ENCODE data around the gene CDH15. TPM values are rescaled to one million over a fixed set of nuclear protein-coding genes. Genes with fewer than 3 reads are reported as not detected.

CDH15 gene
- total and polyA plus RNA-seq, 2 experiments from 2014 or later, result 0.06 TPM; not detected in 1

DNA sequence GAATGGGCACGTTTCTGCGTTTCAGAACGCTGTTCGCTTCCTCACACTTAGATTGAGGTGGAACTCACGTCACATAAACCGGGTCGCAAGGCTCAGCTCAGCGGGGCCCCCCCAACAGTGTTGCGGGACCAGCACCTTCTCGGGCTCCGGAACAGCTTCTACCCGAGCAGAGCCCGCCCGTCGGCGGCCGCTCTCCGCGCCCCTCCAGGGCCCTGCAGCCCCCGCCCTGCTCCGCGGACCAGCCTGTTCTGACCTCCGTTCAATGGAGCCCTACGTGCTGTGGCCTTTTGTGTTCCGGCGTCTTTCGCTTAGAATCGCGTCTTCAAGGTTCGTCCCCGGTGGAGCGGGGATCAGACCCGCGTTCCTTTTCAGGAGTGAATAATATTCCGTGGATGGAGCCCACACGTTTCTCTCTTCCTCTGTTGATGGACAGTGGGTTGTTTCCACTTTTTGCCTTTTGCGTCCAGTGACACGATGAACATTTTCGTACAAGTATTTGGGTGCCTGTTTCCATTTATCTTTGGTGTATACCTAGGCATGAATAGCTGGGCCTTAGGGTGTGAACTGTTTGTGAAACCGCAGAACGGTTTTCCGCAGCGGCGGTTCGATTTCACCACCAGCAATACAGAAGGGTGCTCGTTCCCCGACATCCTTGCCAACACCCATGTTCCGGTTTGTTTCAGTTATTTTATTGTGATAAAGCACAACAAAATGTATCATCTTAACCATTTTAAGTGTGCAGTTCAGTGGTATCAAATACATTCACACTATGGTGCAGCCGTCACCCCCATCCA is 31.1 kb downstream of the CDH15 start:
- Histone ChIP-seq H4K20me1 (ENCODE audit: insufficient read depth) (no peaks in the 10 kb centered on the region), H3K27me3 (replicated peaks; ENCODE audit: insufficient read depth) (peaks cover 37% of the 10 kb centered on the region), H3K9ac (no peak overlapping the region), H3K4me1 (ENCODE audit: insufficient read depth) (no peaks in the 10 kb centered on the region), H3K79me2 (ENCODE audit: insufficient read depth) (no peaks in the 10 kb centered on the region), H3K9me2 (ENCODE audit: insufficient read depth) (no peaks in the 10 kb centered on the region), H3K9me3 (ENCODE audit: low read depth) (no peaks in the 10 kb centered on the region), H3F3A (ENCODE audit: insufficient read depth) (peaks cover 16% of the 10 kb centered on the region), H3K4me2 (ENCODE audit: unreplicated experiment) (peak overlapping the region; percentile 1), H3K27ac (no peak overlapping the region), H2AFZ (peak overlapping the region; percentile 44; the same call in 1 of the 2 replicates), H3K4me3 (peak overlapping the region; percentile 26; the same call in 1 of the 2 replicates), H3K36me3 (ENCODE audit: low read depth) (no peaks in the 10 kb centered on the region)
- 45 to 55% methylated on average over 39 to 49 of the region's 49 CpGs for WGBS, 2 experiments (ENCODE audit: low coverage in 1 of 2, low lambda C conversion rate in 2 of 2, missing lambda C conversion rate in 2 of 2)
- in situ Hi-C loops (cut with MboI), result no loop called here
- no peak for DNase-seq
- TF ChIP-seq EZH2 (IDR thresholded peaks at IDR 0.05; ENCODE audit: insufficient read depth, poor library complexity, severe bottlenecking) (peak; percentile 37), EZH2phosphoT487 (IDR thresholded peaks at IDR 0.05; ENCODE audit: insufficient read depth, low read depth) (no peak)

- no peak overlapping the region for H3K4me3 ChIP-seq
- H3K4me1 ChIP-seq (ENCODE audit: insufficient read depth), result no peaks in the 10 kb centered on the region
- no peaks in the 10 kb centered on the region for H3K79me2 ChIP-seq (ENCODE audit: insufficient read depth)
- in situ Hi-C loops (cut with MboI), result no loop called here
- H4K20me1 ChIP-seq (ENCODE audit: insufficient read depth), result no peaks in the 10 kb centered on the region
- DNase-seq, result no peak
- H3K27me3 ChIP-seq (replicated peaks; ENCODE audit: insufficient read depth), result peaks cover 20% of the 10 kb centered on the region
- no peaks in the 10 kb centered on the region for H3K36me3 ChIP-seq (ENCODE audit: low read depth)
- no peak overlapping the region for H3K9ac ChIP-seq
- no peak overlapping the region for H3K27ac ChIP-seq
- H3F3A ChIP-seq (ENCODE audit: insufficient read depth), result peaks cover 12% of the 10 kb centered on the region
- H3K9me2 ChIP-seq (ENCODE audit: insufficient read depth), result no peaks in the 10 kb centered on the region
- TF ChIP-seq EZH2phosphoT487 (IDR thresholded peaks at IDR 0.05; ENCODE audit: insufficient read depth, low read depth) (no peak), EZH2 (IDR thresholded peaks at IDR 0.05; ENCODE audit: insufficient read depth, poor library complexity, severe bottlenecking) (no peak)
- no peaks in the 10 kb centered on the region for H3K9me3 ChIP-seq (ENCODE audit: low read depth)
- H2AFZ ChIP-seq, result no peak overlapping the region
- no peak overlapping the region for H3K4me2 ChIP-seq (ENCODE audit: unreplicated experiment)
- 68 to 75% methylated on average over 4 of the region's 4 CpGs for WGBS, 2 experiments (ENCODE audit: low coverage in 1 of 2, low lambda C conversion rate in 2 of 2, missing lambda C conversion rate in 2 of 2)
These were observed 36.4 kb downstream of the CDH15 start for GRCh38 chr16:89207993-89208392.

DNA sequence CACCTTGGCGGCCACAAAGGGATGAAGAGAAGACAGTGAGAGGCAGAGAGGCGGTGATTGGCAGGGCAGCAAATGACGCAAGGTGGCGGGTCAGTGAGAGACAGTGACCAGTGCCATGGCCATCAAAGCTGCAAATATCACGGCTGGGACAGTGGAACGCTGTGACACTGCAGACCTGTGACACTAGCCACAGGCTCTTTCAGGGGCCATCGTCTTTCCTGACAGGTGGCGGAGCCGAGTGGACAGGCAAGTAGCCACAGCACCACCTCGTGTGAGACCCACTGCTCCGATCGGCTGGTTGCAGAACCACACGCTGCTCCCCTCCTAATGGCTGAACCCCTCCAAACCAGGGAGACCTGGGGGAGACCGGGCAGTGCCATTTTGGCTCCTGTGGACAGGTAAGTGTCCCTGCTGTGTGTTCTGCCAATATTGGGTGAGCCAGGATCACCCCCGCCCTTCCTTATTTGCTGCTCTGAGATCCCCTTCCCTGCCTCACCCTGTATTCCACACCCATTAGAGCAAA is 38.0 kb downstream of the CDH15 start:
- Histone ChIP-seq H2AFZ (no peak overlapping the region), H3K9me3 (ENCODE audit: low read depth) (no peaks in the 10 kb centered on the region), H4K20me1 (ENCODE audit: insufficient read depth) (no peaks in the 10 kb centered on the region), H3K9me2 (ENCODE audit: insufficient read depth) (no peaks in the 10 kb centered on the region), H3K27me3 (replicated peaks; ENCODE audit: insufficient read depth) (peaks cover 6% of the 10 kb centered on the region; the same call in 1 of the 2 replicates), H3K79me2 (ENCODE audit: insufficient read depth) (no peaks in the 10 kb centered on the region), H3F3A (ENCODE audit: insufficient read depth) (no peaks in the 10 kb centered on the region), H3K4me3 (no peak overlapping the region), H3K4me1 (ENCODE audit: insufficient read depth) (no peaks in the 10 kb centered on the region), H3K36me3 (ENCODE audit: low read depth) (no peaks in the 10 kb centered on the region), H3K9ac (no peak overlapping the region), H3K4me2 (ENCODE audit: unreplicated experiment) (no peak overlapping the region), H3K27ac (no peak overlapping the region)
- no peak for DNase-seq
- TF ChIP-seq EZH2 (IDR thresholded peaks at IDR 0.05; ENCODE audit: insufficient read depth, poor library complexity, severe bottlenecking) (no peak), EZH2phosphoT487 (IDR thresholded peaks at IDR 0.05; ENCODE audit: insufficient read depth, low read depth) (no peak)
- in situ Hi-C loops (cut with MboI), result no loop called here
- WGBS, 2 experiments (ENCODE audit: low coverage in 1 of 2, low lambda C conversion rate in 2 of 2, missing lambda C conversion rate in 2 of 2), result 57 to 67% methylated on average over 15 of the region's 15 CpGs

DNA sequence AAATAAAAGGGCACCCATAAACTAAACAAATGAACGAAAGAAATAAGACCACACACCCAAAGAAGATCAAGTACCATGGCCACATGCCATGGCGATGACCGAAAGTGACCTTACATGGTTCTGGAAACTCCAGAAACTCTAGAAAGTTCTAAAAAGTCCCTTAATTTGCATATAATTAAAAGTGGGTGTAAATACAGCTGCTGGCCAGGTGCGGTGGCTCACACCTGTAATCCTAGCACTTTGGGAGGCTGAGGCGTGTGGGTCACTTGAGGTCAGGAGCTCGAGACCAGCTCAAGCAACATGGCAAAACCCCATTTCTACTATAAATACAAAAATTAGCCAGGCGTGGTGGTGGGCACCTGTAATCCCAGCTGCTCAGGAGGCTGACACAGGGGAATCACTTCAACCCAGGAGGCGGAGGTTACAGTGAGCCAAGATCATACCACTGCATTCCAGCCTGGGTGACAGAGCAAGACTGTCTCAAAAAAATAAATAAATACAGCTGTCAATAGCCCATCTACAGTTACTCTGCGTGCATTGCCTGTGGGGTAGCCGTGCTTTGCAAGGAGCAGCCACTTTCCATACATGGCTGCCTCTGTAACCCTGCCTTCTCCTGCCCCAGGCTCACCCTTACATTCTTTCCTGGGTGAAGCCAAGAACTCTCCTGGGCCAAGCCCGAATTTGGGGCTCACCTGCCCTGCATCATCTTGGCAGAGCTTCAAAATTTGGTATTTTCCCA is 38.8 kb downstream of the CDH15 start:
- H4K20me1 ChIP-seq (ENCODE audit: insufficient read depth), result no peaks in the 10 kb centered on the region
- H3K4me2 ChIP-seq (ENCODE audit: unreplicated experiment), result no peak overlapping the region
- no peak for DNase-seq
- no peaks in the 10 kb centered on the region for H3K79me2 ChIP-seq (ENCODE audit: insufficient read depth)
- H3K4me3 ChIP-seq, result no peak overlapping the region
- no peak for TF ChIP-seq EZH2phosphoT487 (IDR thresholded peaks at IDR 0.05; ENCODE audit: insufficient read depth, low read depth)
- no peak for TF ChIP-seq EZH2 (IDR thresholded peaks at IDR 0.05; ENCODE audit: insufficient read depth, poor library complexity, severe bottlenecking)
- WGBS, 2 experiments (ENCODE audit: low coverage in 1 of 2, low lambda C conversion rate in 2 of 2, missing lambda C conversion rate in 2 of 2), result 71 to 72% methylated on average over 11 of the region's 11 CpGs
- H3F3A ChIP-seq (ENCODE audit: insufficient read depth), result no peaks in the 10 kb centered on the region
- H2AFZ ChIP-seq, result no peak overlapping the region
- no peak overlapping the region for H3K9ac ChIP-seq
- no peaks in the 10 kb centered on the region for H3K9me2 ChIP-seq (ENCODE audit: insufficient read depth)
- H3K27me3 ChIP-seq (replicated peaks; ENCODE audit: insufficient read depth), result 0 out of 2 replicates have a peak, but pooled peaks cover 6% of the 10 kb centered on the region
- no peaks in the 10 kb centered on the region for H3K9me3 ChIP-seq (ENCODE audit: low read depth)
- in situ Hi-C loops (cut with MboI), result no loop called here
- H3K27ac ChIP-seq, result no peak overlapping the region
- H3K36me3 ChIP-seq (ENCODE audit: low read depth), result no peaks in the 10 kb centered on the region
- H3K4me1 ChIP-seq (ENCODE audit: insufficient read depth), result no peaks in the 10 kb centered on the region
